ENCODE measurements around the gene TRAPPC6A.
A peak's percentile ranks its signal among the peaks of the same experiment; 100 is the strongest.

TRAPPC6A gene

DNA sequence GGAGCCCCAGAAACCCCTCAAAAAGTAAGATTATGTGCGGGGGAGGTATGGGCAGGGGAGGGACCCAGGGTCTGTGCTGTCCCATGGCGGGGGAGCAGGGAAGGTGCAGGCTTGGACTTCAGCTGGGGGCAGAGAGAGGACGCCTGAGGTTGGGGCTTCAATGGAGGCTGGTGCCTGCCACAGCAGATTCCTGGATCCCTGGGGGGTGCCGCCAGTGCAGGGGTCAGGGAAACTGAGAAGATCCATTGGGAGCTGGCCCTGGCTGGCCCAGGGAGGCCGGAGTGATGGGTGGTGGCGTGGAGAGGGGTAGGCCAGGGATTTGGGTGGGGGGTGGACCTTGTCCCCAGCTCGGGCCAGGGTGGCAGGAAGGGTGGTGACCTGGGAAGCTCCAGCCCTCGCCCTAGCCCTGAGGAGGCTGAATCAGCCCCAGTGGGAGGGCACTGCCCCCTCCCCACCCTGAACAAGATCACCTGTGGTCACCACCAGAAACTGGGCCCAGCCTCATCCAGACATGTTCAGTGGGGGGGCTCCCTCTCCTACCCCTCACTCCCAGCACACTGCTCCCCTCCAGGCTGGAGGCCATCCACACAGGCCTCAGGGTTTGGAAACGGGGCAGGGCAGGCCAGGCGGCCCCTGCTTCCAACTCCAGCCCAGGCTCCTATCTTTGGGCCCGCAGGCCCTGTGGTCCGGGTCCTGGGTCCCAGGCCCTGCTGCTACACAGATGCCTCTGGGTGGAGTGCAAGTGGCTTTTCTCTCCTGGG lies 18.6 kb downstream of the TRAPPC6A start:
- TF ChIP-seq, protein P1, sequence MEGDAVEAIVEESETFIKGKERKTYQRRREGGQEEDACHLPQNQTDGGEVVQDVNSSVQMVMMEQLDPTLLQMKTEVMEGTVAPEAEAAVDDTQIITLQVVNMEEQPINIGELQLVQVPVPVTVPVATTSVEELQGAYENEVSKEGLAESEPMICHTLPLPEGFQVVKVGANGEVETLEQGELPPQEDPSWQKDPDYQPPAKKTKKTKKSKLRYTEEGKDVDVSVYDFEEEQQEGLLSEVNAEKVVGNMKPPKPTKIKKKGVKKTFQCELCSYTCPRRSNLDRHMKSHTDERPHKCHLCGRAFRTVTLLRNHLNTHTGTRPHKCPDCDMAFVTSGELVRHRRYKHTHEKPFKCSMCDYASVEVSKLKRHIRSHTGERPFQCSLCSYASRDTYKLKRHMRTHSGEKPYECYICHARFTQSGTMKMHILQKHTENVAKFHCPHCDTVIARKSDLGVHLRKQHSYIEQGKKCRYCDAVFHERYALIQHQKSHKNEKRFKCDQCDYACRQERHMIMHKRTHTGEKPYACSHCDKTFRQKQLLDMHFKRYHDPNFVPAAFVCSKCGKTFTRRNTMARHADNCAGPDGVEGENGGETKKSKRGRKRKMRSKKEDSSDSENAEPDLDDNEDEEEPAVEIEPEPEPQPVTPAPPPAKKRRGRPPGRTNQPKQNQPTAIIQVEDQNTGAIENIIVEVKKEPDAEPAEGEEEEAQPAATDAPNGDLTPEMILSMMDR (IDR thresholded peaks at IDR 0.05; ENCODE audit: extremely low read depth, insufficient read depth, missing control alignments): no peak
- DNase-seq (ENCODE audit: low spot score): peak; percentile 22
- in situ Hi-C loops (cut with MboI; ENCODE audit: low pct_unique_long_range_greater_than_20kb, low sequenced_read_pairs, unreplicated experiment): no loop called here

DNA sequence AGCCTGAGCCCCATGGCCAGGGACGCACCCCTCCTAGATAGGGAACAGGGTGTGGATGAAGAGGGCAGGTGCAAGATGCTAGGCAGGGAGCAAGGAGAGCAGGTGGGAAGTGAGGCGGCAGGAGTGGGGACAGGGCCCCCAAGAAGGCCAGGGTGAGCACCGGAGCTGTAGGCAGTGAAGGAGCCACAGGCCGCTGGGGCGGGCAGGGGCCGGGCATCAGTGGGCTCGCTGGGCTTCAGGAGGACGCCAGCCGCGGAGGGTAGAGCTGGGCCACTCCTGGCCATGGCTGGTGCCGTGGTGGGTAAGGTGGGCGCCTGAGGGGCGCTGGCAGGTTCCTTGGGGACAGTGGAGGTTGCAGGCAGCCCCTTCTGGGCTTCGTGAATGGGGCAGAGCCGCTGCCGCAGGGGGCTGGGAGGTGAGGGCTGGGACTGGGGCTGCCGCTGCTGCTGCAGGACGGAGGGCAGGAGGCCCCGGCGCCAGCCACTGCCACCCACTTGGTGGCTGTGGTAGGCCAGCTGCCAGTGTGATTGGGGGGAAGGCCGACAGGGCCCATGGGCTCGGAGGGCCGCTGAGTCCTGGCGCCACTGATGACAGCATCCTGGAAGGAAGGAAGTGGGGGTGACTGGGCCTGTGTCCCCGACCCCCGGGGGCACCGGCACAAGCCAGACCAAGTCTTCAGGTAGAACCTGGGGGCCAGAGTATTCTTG lies 19.4 kb downstream of the TRAPPC6A start:
- TF ChIP-seq, protein P1 (IDR thresholded peaks at IDR 0.05; ENCODE audit: extremely low read depth, insufficient read depth, missing control alignments): no peak
- in situ Hi-C loops (cut with MboI; ENCODE audit: low pct_unique_long_range_greater_than_20kb, low sequenced_read_pairs, unreplicated experiment): no loop called here
- no peak for DNase-seq (ENCODE audit: low spot score)

GRCh38 chr19:45156751-45157150 lies 21.3 kb downstream of the TRAPPC6A start:
- TF ChIP-seq, protein P1 (IDR thresholded peaks at IDR 0.05; ENCODE audit: extremely low read depth, insufficient read depth, missing control alignments): no peak
- no peak for DNase-seq (ENCODE audit: low spot score)
- in situ Hi-C loops (cut with MboI; ENCODE audit: low pct_unique_long_range_greater_than_20kb, low sequenced_read_pairs, unreplicated experiment): no loop called here

DNA sequence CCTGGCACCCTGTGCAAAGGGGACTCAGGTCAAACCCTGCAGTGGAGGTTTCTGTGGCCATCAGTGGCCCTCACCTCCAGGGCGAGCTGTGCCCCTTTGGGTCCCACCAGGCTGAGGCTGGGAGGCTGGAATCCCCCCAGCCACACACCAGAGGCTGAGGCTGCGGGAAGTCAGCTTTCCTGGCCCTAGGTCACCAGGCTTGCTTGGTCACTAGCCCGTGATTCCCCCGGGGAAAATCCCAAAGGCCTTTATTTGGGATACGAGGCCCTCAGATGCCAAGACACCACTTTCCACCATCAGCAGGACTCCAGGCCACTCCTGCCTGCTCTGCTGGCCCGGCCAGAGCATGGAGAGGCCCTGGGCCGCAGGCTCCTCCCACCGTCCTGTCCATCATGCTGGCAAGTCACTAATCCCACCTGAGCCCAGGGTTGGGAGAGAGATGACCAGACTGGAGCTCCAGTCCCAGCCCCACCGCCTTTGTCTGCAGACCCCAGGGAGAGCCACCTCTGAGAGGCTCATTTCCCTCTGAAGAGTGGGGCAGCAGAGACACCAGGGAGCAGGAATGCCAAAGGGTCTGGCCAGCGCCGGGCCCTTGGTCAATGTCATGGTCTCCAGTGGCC lies 21.9 kb downstream of the TRAPPC6A start:
- peak; percentile 18 for DNase-seq (ENCODE audit: low spot score)
- TF ChIP-seq, protein P1 (IDR thresholded peaks at IDR 0.05; ENCODE audit: extremely low read depth, insufficient read depth, missing control alignments): no peak
- in situ Hi-C loops (cut with MboI; ENCODE audit: low pct_unique_long_range_greater_than_20kb, low sequenced_read_pairs, unreplicated experiment): no loop called here

DNA sequence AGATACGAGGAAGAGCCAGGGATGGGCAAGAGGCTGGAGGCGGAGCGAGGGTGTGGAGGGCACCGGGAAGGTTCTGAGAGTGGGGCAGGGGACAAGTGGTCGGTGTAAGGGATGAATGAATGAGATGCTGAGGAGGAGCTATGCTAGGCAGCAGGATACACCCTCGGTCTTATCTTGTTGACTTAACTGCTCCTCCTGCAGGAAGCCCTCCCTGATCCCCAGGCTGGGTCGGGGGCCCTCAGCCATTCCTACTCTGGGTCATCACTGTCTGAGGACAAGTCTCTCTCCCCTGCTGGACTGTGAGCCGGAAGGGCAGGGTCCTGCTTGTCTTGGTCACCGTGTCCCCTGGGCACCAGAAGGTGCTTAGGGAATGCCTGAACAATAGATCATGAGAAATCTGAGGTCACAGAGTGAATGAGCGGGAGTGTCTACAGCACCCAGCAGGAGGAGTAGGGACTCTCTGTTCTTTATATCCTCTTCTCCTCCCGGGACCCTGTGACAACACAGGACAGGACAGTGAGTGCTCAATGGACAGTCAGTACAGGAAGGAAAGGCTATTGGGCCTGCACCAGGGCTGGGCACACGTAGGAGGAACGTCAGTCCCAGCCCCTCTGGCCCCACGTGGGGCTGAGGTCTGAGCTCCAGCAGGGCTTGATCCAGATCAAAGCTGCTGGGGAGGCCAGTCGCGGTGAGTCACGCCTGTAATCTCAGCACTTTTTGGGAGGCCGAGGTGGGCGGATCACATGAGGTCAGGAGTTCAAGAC lies 23.8 kb downstream of the TRAPPC6A start:
- in situ Hi-C loops (cut with MboI; ENCODE audit: low pct_unique_long_range_greater_than_20kb, low sequenced_read_pairs, unreplicated experiment): no loop called here
- DNase-seq (ENCODE audit: low spot score): peak; percentile 40
- TF ChIP-seq, protein P1 (IDR thresholded peaks at IDR 0.05; ENCODE audit: extremely low read depth, insufficient read depth, missing control alignments): no peak

Measured in GM13977 (cell line).